RWPE1 (cell line): ENCODE measurements around the gene ZNF532.
A peak's percentile ranks its signal among the peaks of the same experiment; 100 is the strongest.

Experiments used
- CTCF ChIA-PET: fragments of 350-600 bp; sonication (Branson Sonifier 250); formaldehyde crosslinking; extraction: SDS; loops from one replicate; lab custom pipeline; 2021; lab: Yijun Ruan, JAX
- POLR2A ChIA-PET: fragments of 400-600 bp; formaldehyde crosslinking; extraction: SDS; loops from one replicate; lab custom pipeline; 2020; ENCODE audit warnings: antibody characterized with exemption; ENCODE audit not compliant: low non-redundant PET; lab: Yijun Ruan, JAX
- DNase-seq: peaks from one replicate; pipeline ENCODE4 v3.0.0; 2012; ENCODE audit warnings: low spot score
- H3K27ac ChIP-seq: fragments of 450-650 bp; 2 replicates; pipeline ENCODE4 v1.5.1; 2017
- TF ChIP-seq, protein P1 (sequence below): fragments of 450-650 bp; conservative IDR thresholded peaks from 2 replicates; pipeline ENCODE4 v1.5.1; 2017; ENCODE audit warnings: low read depth, mild to moderate bottlenecking

Gene ZNF532

DNA sequence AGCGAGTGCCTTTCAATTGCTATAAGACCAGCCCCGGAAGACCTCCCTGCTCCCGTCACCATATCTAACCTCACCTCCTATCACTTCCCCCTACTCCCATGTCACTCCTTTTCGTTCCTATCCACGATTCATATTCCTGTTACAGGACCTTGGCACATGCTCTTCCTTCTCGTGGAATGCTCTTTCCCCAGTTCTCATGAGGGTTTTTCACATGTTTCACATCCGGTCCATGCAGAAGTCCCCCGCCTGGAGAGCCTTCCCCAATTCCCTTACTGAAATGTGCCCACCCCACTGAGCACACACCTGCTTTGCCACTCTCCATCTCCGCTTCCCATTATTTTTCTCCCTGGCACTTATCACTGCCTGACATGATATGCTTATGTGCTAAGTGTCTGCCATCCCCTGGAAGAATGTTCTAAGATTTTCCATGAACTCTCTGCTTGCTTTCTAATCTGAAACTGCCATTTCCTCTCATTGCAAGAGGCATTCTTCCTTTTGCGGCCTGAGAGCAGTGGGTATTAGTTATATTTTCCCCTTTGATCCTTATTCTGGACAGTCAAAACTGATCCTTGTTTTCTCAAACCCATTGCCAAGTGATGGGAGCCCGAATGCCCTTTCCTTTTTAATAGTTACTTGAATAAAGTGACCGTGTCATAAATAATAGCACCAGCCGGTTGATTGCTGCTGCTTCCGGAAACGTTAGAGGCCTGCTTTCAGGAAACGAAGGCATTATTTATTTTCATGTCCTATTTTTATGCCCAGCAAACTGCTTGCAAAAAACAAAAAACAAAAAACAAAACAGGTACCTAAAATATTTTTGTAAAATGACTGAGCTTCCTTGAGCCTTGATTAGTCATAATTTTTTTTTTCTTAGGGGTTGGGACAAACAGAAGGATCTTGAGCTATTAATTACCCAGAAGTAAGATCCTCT lies 127.9 kb downstream of the ZNF532 start:
- CTCF ChIA-PET = no interaction called here
- TF ChIP-seq, protein P1, sequence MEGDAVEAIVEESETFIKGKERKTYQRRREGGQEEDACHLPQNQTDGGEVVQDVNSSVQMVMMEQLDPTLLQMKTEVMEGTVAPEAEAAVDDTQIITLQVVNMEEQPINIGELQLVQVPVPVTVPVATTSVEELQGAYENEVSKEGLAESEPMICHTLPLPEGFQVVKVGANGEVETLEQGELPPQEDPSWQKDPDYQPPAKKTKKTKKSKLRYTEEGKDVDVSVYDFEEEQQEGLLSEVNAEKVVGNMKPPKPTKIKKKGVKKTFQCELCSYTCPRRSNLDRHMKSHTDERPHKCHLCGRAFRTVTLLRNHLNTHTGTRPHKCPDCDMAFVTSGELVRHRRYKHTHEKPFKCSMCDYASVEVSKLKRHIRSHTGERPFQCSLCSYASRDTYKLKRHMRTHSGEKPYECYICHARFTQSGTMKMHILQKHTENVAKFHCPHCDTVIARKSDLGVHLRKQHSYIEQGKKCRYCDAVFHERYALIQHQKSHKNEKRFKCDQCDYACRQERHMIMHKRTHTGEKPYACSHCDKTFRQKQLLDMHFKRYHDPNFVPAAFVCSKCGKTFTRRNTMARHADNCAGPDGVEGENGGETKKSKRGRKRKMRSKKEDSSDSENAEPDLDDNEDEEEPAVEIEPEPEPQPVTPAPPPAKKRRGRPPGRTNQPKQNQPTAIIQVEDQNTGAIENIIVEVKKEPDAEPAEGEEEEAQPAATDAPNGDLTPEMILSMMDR = no peak

DNA sequence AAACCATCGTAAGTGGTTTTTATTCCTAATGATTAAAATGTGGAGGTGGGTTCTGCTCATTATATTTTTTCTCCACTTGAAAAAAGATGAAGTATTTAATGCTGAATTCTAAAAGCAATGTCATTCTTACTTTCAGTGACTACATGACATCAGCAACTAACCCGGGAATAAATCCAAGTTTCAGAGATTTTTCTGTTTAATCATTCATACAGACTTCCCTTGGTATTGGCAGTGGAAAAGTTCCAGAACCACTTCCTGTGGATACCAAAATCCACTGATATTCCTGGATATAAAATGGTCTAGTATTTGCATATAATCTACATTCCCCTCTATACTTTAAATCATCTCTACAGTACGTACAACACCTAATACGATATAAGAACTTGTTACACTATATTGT lies 128.6 kb downstream of the ZNF532 start:
- TF ChIP-seq, protein P1 = no peak
- ChIA-PET CTCF (no interaction called here), POLR2A (no interaction called here)
- DNase-seq = no peak
- H3K27ac ChIP-seq = no peak overlapping the region

More for the DNA sequence above, 127.9 kb downstream of the ZNF532 start:
- peak overlapping the region; percentile 69; the same call in 1 of the 2 replicates for H3K27ac ChIP-seq
- POLR2A ChIA-PET = no interaction called here
- DNase-seq = no peak

DNA sequence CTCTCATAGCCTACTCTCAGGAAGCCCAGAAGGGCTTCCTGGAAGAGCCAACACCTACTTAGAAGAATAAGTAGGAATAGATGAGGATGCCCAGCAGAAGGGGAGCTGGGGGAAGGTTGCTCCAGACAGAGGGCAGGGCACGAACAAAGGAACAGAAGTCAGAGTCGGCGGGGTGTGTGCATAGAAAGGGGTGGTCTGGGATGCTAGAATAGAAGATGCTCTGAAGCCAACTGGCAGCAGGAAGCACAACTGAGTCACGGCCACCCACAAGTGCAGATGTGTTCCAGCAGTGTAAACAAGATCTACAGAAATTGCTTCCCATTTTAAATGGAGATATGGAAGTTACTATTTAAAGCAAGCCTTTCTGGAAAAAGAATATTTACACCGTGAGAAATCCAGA lies 131.0 kb downstream of the ZNF532 start:
- POLR2A ChIA-PET = no interaction called here
- no peak for DNase-seq
- H3K27ac ChIP-seq = no peak overlapping the region
- CTCF ChIA-PET = no interaction called here
- TF ChIP-seq, protein P1 = no peak

DNA sequence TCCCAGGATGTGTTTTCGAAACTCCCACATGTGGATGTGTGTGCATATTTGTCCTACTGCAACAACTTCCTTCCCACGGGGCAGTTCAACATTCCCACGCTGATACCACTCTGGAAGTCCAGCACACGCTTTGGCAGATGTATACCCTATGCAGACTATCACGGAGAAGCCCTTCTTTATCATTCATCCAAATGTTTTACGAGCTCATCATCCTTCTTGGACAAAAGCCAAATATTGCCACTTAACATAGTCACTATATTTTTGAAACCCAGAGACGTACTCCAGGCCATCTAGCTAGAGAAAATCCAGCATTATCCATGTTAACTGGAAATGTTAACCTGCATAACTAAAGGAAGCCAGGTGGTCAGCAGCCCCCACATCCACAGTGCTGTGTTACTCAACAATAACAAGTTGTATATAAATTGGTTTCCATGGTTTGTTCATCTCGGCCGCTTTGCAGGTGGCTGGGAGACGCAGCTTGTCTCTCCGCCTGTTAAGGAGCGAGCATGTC lies 131.5 kb downstream of the ZNF532 start:
- CTCF ChIA-PET = no interaction called here
- TF ChIP-seq, protein P1 = no peak
- H3K27ac ChIP-seq = no peak overlapping the region
- no peak for DNase-seq
- POLR2A ChIA-PET = no interaction called here

DNA sequence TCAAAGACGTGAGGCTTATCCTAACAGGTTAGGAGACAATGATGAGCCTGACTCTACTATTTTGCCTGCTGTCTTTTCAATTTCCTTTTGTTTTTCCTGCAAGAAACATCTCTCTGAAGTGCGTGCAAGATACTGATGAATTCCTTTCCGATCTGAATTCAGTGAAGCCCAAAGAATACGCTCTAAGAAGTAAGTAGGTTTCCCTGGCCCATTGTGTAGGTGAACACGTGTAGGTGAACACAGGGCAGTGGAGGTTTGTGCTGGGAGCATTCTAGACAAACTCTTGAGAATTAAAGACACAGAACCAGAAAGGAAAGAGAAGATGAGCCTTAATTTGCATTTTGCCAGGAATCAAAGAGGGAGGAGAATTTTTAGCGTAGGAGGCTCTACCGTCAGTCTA lies 132.0 kb downstream of the ZNF532 start:
- TF ChIP-seq, protein P1 = no peak
- DNase-seq = no peak
- peak overlapping the region; percentile 82 for H3K27ac ChIP-seq
- CTCF ChIA-PET = no interaction called here
- POLR2A ChIA-PET = no interaction called here

DNA sequence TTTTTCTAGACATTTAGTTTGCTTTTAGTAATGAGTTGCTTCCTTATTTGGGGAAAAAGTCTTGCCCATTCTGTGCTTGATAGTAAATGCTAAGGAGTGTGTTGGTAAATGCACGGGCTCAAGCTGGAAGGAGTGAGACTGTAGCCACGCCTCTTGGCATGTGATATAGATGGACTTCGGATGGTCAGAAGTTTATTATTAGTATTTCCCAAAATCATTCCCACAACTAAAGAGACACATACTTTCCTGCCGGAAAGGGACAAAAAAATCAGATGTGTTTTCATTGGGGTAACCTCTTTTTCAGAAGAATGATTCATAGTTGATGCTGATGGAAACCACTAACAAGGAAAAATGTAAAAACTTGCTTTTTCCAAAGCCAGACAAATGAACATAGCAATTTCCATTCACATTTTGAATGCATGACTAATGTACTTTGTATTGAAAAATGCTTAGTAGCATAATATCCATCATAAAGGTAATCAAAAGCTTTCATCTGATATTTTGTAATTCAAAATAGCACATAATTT lies 133.2 kb downstream of the ZNF532 start:
- DNase-seq = no peak
- ChIA-PET CTCF (no interaction called here), POLR2A (no interaction called here)
- peak overlapping the region; percentile 82 for H3K27ac ChIP-seq
- TF ChIP-seq, protein P1 = no peak
